Activated CD4-positive, alpha-beta T cell treated with anti-CD3 and anti-CD28 coated beads for 36 hours (primary cell): Measurements from ENCODE around the gene MTA3. TPM values are rescaled to one million over a fixed set of nuclear protein-coding genes. Genes with fewer than 3 reads are reported as not detected.

Experiments
- ATAC-seq: fragments of 200-7000 bp; cut with Tn5 transposase; one replicate; pipeline ENCODE4 v1.10.0; 2021; ENCODE audit warnings: mild to moderate bottlenecking, moderate library complexity
- CTCF ChIA-PET: fragments of 350-600 bp; sonication (Branson Sonifier 250); formaldehyde crosslinking; loops from one replicate; lab custom pipeline; 2021; ENCODE audit warnings: antibody characterized with exemption; lab: Charles Lee
- POLR2A ChIA-PET: fragments of 350-600 bp; sonication (Branson Sonifier 250); formaldehyde crosslinking; loops from one replicate; lab custom pipeline; 2021; ENCODE audit warnings: antibody characterized with exemption, inconsistent platforms; lab: Charles Lee
- DNase-seq: peaks from one replicate; pipeline ENCODE4 v3.0.0-alpha.2; 2020
- H3K27ac Mint-ChIP-seq: one replicate; pipeline ENCODE4 v1.8.0; 2021; ENCODE audit warnings: mixed read lengths
- H3K27me3 Mint-ChIP-seq: one replicate; pipeline ENCODE4 v1.8.0; 2021; ENCODE audit warnings: mixed read lengths
- H3K36me3 Mint-ChIP-seq: one replicate; pipeline ENCODE4 v1.8.0; 2021; ENCODE audit warnings: low read depth, mixed read lengths
- H3K4me1 Mint-ChIP-seq: one replicate; pipeline ENCODE4 v1.8.0; 2021; ENCODE audit warnings: mixed read lengths
- H3K4me3 Mint-ChIP-seq: one replicate; pipeline ENCODE4 v1.8.0; 2021; ENCODE audit warnings: mild to moderate bottlenecking, moderate library complexity, mixed read lengths
- H3K9me3 Mint-ChIP-seq: one replicate; pipeline ENCODE4 v1.8.0; 2021; ENCODE audit warnings: low read depth, mixed read lengths
- intact Hi-C, 2 experiments: fragments of 100-400 bp; cut with DNase I in 1 of 2; cut with micrococcal nuclease in 1 of 2; formaldehyde crosslinking; loops; one replicate each; pipeline versions ENCODE4 v1.14.2 to v1.15.1; 2022 to 2024; cut with DNase I, micrococcal nuclease
- total RNA-seq, 2 experiments: library from RNA; stranded (reverse); gene quantifications; one replicate each; pipeline ENCODE4 v1.2.3, GENCODE V29; 2021

MTA3 gene
- total RNA-seq, 2 experiments from 2014 or later, result 45.0 to 58.6 TPM

- CTCF ChIA-PET, result no interaction called here
- Mint-ChIP-seq H3K4me3 (no peak overlapping the region), H3K4me1 (peaks cover 18% of the 10 kb centered on the region), H3K36me3 (peaks cover 4% of the 10 kb centered on the region), H3K27ac (no peak overlapping the region), H3K9me3 (no peaks in the 10 kb centered on the region), H3K27me3 (no peaks in the 10 kb centered on the region)
- POLR2A ChIA-PET, result no interaction called here
- no peak for ATAC-seq
- DNase-seq, result no peak
- intact Hi-C loops, result no loop called here
Observed at GRCh38 chr2:42752816-42753813, 184.7 kb downstream of the MTA3 start.

- peaks cover 4% of the 10 kb centered on the region for H3K36me3 Mint-ChIP-seq
- DNase-seq (no peak), ATAC-seq (peak; percentile 35)
- no peaks in the 10 kb centered on the region for H3K9me3 Mint-ChIP-seq
- ChIA-PET POLR2A (no interaction called here), CTCF (interaction anchor here (0.7 kb wide), 1 partner anchor 42 kb away, joined by 3 read pairs; no protein-coding TSS in a partner anchor)
- H3K4me3 Mint-ChIP-seq, result no peak overlapping the region
- peaks cover 18% of the 10 kb centered on the region for H3K4me1 Mint-ChIP-seq
- no peaks in the 10 kb centered on the region for H3K27me3 Mint-ChIP-seq
- no peak overlapping the region for H3K27ac Mint-ChIP-seq
- intact Hi-C loops, result loop anchor here in 1 of 2 experiments (2.0 kb wide), 1 partner anchor 39 kb away; the partner anchor contains the start of gene HAAO
Observed at GRCh38 chr2:42754021-42754775, 185.8 kb downstream of the MTA3 start.

GRCh38 chr2:42754776-42755140, 186.3 kb downstream of the MTA3 start:
- no peak overlapping the region for H3K4me3 Mint-ChIP-seq
- ATAC-seq (no peak), DNase-seq (no peak)
- intact Hi-C loops, result loop anchor here in 1 of 2 experiments (2.0 kb wide), 1 partner anchor 38 kb away; the partner anchor contains the start of gene HAAO
- H3K9me3 Mint-ChIP-seq, result no peaks in the 10 kb centered on the region
- no peaks in the 10 kb centered on the region for H3K27me3 Mint-ChIP-seq
- peaks cover 18% of the 10 kb centered on the region for H3K4me1 Mint-ChIP-seq
- no peak overlapping the region for H3K27ac Mint-ChIP-seq
- CTCF ChIA-PET, result interaction anchor here (0.7 to 1.0 kb wide), 3 partner anchors 12 to 74 kb away, joined by 3 read pairs; no protein-coding TSS in a partner anchor
- peaks cover 4% of the 10 kb centered on the region for H3K36me3 Mint-ChIP-seq
- POLR2A ChIA-PET, result interaction anchor here (1.0 kb wide), 1 partner anchor 56 kb away, joined by 4 read pairs; no protein-coding TSS in a partner anchor

GRCh38 chr2:42755191-42755880, 186.9 kb downstream of the MTA3 start:
- DNase-seq (peak; percentile 51), ATAC-seq (peak; percentile 65)
- Mint-ChIP-seq H3K27ac (peak overlapping the region; percentile 4), H3K36me3 (peaks cover 4% of the 10 kb centered on the region), H3K9me3 (no peaks in the 10 kb centered on the region), H3K27me3 (no peaks in the 10 kb centered on the region), H3K4me3 (no peak overlapping the region), H3K4me1 (peaks cover 18% of the 10 kb centered on the region)
- CTCF ChIA-PET, result interaction anchor here (0.7 to 1.0 kb wide), 2 partner anchors 13 to 73 kb away, joined by 3 read pairs; no protein-coding TSS in a partner anchor
- POLR2A ChIA-PET, result interaction anchor here (1.0 kb wide), 1 partner anchor 55 kb away, joined by 4 read pairs; no protein-coding TSS in a partner anchor
- intact Hi-C loops, result loop anchor here in 1 of 2 experiments (2.0 kb wide), 1 partner anchor 37 kb away; the partner anchor contains the start of gene HAAO

GRCh38 chr2:42756150-42756775, 187.8 kb downstream of the MTA3 start:
- ChIA-PET CTCF (interaction anchor here (0.8 kb wide), 1 partner anchor 13 kb away, joined by 3 read pairs; no protein-coding TSS in a partner anchor), POLR2A (no interaction called here)
- intact Hi-C loops, result no loop called here
- Mint-ChIP-seq H3K27me3 (no peaks in the 10 kb centered on the region), H3K36me3 (peaks cover 4% of the 10 kb centered on the region), H3K4me3 (no peak overlapping the region), H3K27ac (no peak overlapping the region), H3K4me1 (peaks cover 18% of the 10 kb centered on the region), H3K9me3 (no peaks in the 10 kb centered on the region)
- DNase-seq, result no peak
- ATAC-seq, result no peak

GRCh38 chr2:42756966-42757513, 188.6 kb downstream of the MTA3 start:
- H3K27ac Mint-ChIP-seq, result no peak overlapping the region
- no peak overlapping the region for H3K4me3 Mint-ChIP-seq
- DNase-seq (no peak), ATAC-seq (no peak)
- no peaks in the 10 kb centered on the region for H3K9me3 Mint-ChIP-seq
- POLR2A ChIA-PET, result no interaction called here
- H3K27me3 Mint-ChIP-seq, result no peaks in the 10 kb centered on the region
- peaks cover 18% of the 10 kb centered on the region for H3K4me1 Mint-ChIP-seq
- peaks cover 4% of the 10 kb centered on the region for H3K36me3 Mint-ChIP-seq
- intact Hi-C loops, result no loop called here
- CTCF ChIA-PET, result interaction anchor here (0.8 to 1.4 kb wide), 3 partner anchors 14 to 259 kb away, joined by 3 to 4 read pairs (median 3); no protein-coding TSS in a partner anchor

GRCh38 chr2:42757981-42758740, 189.7 kb downstream of the MTA3 start:
- H3K4me3 Mint-ChIP-seq, result no peak overlapping the region
- no peak for ATAC-seq
- ChIA-PET POLR2A (no interaction called here), CTCF (interaction anchor here (0.6 to 1.4 kb wide), 4 partner anchors 9 to 260 kb away, joined by 3 to 4 read pairs (median 3); no protein-coding TSS in a partner anchor)
- H3K27me3 Mint-ChIP-seq, result no peaks in the 10 kb centered on the region
- H3K36me3 Mint-ChIP-seq, result peaks cover 3% of the 10 kb centered on the region
- DNase-seq, result no peak
- intact Hi-C loops, result no loop called here
- H3K4me1 Mint-ChIP-seq, result peaks cover 18% of the 10 kb centered on the region
- no peaks in the 10 kb centered on the region for H3K9me3 Mint-ChIP-seq
- no peak overlapping the region for H3K27ac Mint-ChIP-seq

GRCh38 chr2:42758751-42759150, 190.3 kb downstream of the MTA3 start:
- H3K36me3 Mint-ChIP-seq, result peaks cover 2% of the 10 kb centered on the region
- H3K27ac Mint-ChIP-seq, result no peak overlapping the region
- POLR2A ChIA-PET, result no interaction called here

GRCh38 chr2:42761554-42761953, 193.1 kb downstream of the MTA3 start:
- DNase-seq (no peak), ATAC-seq (no peak)
- Mint-ChIP-seq H3K4me3 (no peak overlapping the region), H3K27ac (no peak overlapping the region), H3K9me3 (no peaks in the 10 kb centered on the region), H3K27me3 (no peaks in the 10 kb centered on the region), H3K36me3 (no peaks in the 10 kb centered on the region), H3K4me1 (no peaks in the 10 kb centered on the region)
- intact Hi-C loops, result no loop called here
- ChIA-PET POLR2A (no interaction called here), CTCF (interaction anchor here (0.6 kb wide), 1 partner anchor 314 kb away, joined by 3 read pairs; no protein-coding TSS in a partner anchor)

More at GRCh38 chr2:42758751-42759150, 190.3 kb downstream of the MTA3 start:
- no peaks in the 10 kb centered on the region for H3K9me3 Mint-ChIP-seq
- H3K4me1 Mint-ChIP-seq, result peaks cover 17% of the 10 kb centered on the region
- no peaks in the 10 kb centered on the region for H3K27me3 Mint-ChIP-seq
- CTCF ChIA-PET, result interaction anchor here (0.7 to 0.9 kb wide), 2 partner anchors 9 to 819 kb away, joined by 3 to 4 read pairs; no protein-coding TSS in a partner anchor
- no peak overlapping the region for H3K4me3 Mint-ChIP-seq
- no peak for ATAC-seq
- no peak for DNase-seq
- intact Hi-C loops, result no loop called here
